HCT116 (cell line): ENCODE results near the gene BRD2. TPM values are rescaled to one million over a fixed set of nuclear protein-coding genes. Genes with fewer than 3 reads are reported as not detected.

Experiments
- ATAC-seq: fragments of 200-7000 bp; cut with Tn5 transposase; 2 replicates; pipeline ENCODE4 v1.9.1; 2020; ENCODE audit warnings: mild to moderate bottlenecking, moderate library complexity
- BruUV-seq: library from RNA; stranded (reverse); fragments of 400-500 nt; replicated peaks from 2 replicates; lab custom pipeline; 2021; lab: Mats Ljungman, UMichigan
- CTCF ChIA-PET: fragments of 300-600 bp; sonication (Branson Sonifier 250); formaldehyde crosslinking; loops from one replicate; lab custom pipeline; 2021; ENCODE audit warnings: antibody characterized with exemption; lab: Charles Lee
- POLR2A ChIA-PET: fragments of 300-600, 350-600 bp; sonication (Branson Sonifier 250); formaldehyde crosslinking; loops from one replicate; lab custom pipeline; 2021; ENCODE audit warnings: antibody characterized with exemption; lab: Charles Lee
- RAD21 ChIA-PET, 2 experiments: fragments of 300-600 bp; sonication (Branson Sonifier 250); formaldehyde crosslinking; loops; one replicate each; lab custom pipeline; 2023; ENCODE audit warnings: low total read pairs in 2 of 2; ENCODE audit not compliant: uncharacterized antibody in 2 of 2, unreplicated experiment in 2 of 2, low non-redundant PET in 1 of 2; lab: Charles Lee
- DNase-seq: peaks from one replicate; pipeline ENCODE4 v3.0.0-alpha.2; 2010; ENCODE audit warnings: low read depth, low spot score
- H2AFZ ChIP-seq: fragments of 200-600 bp; shearing (Covaris generic), sonication (generic); 2 replicates; pipeline ENCODE4 v1.6.1; 2017; ENCODE audit warnings: low read depth, mixed run types, mixed read lengths, antibody characterized with exemption, low read length; ENCODE audit not compliant: poor library complexity, severe bottlenecking
- H3K27ac ChIP-seq: 2 replicates; pipeline ENCODE4 v1.5.1; 2012; ENCODE audit warnings: low read depth, low read length
- H3K27me3 ChIP-seq: fragments of 200-600 bp; sonication (generic); 2 replicates; pipeline ENCODE4 v1.6.1; 2016; ENCODE audit warnings: mixed run types, low read length, mixed read lengths; ENCODE audit not compliant: insufficient read depth
- H3K36me3 ChIP-seq, 2 experiments: fragments of 200-500 bp in 1 of 2; fragments of 200-600 bp in 1 of 2; sonication (Bioruptor generic) in 1 of 2; sonication (generic) in 1 of 2; 2 replicates each; pipeline versions ENCODE4 v1.5.1 to v1.6.1; 2014 to 2016; ENCODE audit warnings: low read length in 2 of 2, inconsistent platforms in 1 of 2, mixed read lengths in 1 of 2, mixed run types in 1 of 2; ENCODE audit not compliant: insufficient read depth in 2 of 2, control insufficient read depth in 1 of 2
- H3K4me1 ChIP-seq, 2 experiments: fragments of 200-600 bp in 1 of 2; sonication (generic) in 1 of 2; 2 replicates each; pipeline versions ENCODE4 v1.5.1 to v1.6.1; 2012 to 2017; ENCODE audit warnings: low read length in 2 of 2, inconsistent platforms in 1 of 2, mild to moderate bottlenecking in 1 of 2, mixed read lengths in 1 of 2, mixed run types in 1 of 2, moderate library complexity in 1 of 2; ENCODE audit not compliant: insufficient read depth in 2 of 2, control insufficient read depth in 1 of 2
- H3K4me2 ChIP-seq: fragments of 200-600 bp; sonication (generic); 2 replicates; pipeline ENCODE4 v1.6.1; 2017; ENCODE audit warnings: mixed run types, low read length, mixed read lengths
- H3K4me3 ChIP-seq, 2 experiments: fragments of 200-600 bp in 1 of 2; sonication (generic) in 1 of 2; replicated peaks in 1 of 2; 2 replicates each; pipeline ENCODE4 v1.5.1; 2011 to 2016; ENCODE audit warnings: low read length in 2 of 2, control low read depth in 1 of 2, low read depth in 1 of 2, mild to moderate bottlenecking in 1 of 2, mixed read lengths in 1 of 2, mixed run types in 1 of 2
- H3K79me2 ChIP-seq: fragments of 200-600 bp; sonication (generic); 2 replicates; pipeline ENCODE4 v1.6.1; 2017; ENCODE audit warnings: mild to moderate bottlenecking, mixed run types, low read length, moderate library complexity, mixed read lengths; ENCODE audit not compliant: insufficient read depth
- H3K9ac ChIP-seq: fragments of 200-600 bp; sonication (generic); 2 replicates; pipeline ENCODE4 v1.6.1; 2016; ENCODE audit warnings: low read length, mixed read lengths
- H3K9me2 ChIP-seq: fragments of 200-600 bp; sonication (generic), shearing (Covaris generic); 2 replicates; pipeline ENCODE4 v1.6.1; 2017; ENCODE audit warnings: mixed run types, mild to moderate bottlenecking, moderate library complexity; ENCODE audit not compliant: insufficient read depth
- H3K9me3 ChIP-seq, 2 experiments: fragments of 200-500 bp in 1 of 2; fragments of 200-600 bp in 1 of 2; sonication (Bioruptor generic) in 1 of 2; sonication (generic) in 1 of 2; 2 replicates each; pipeline ENCODE4 v1.6.1; 2014 to 2017; ENCODE audit warnings: low read length in 2 of 2, mixed read lengths in 2 of 2, inconsistent platforms in 1 of 2, low read depth in 1 of 2, mild to moderate bottlenecking in 1 of 2, mixed run types in 1 of 2, moderate library complexity in 1 of 2; ENCODE audit not compliant: control insufficient read depth in 1 of 2, insufficient read depth in 1 of 2
- H4K20me1 ChIP-seq: fragments of 200-600 bp; sonication (generic), shearing (Covaris generic); 2 replicates; pipeline ENCODE4 v1.6.1; 2017; ENCODE audit warnings: mixed run types, mild to moderate bottlenecking, moderate library complexity; ENCODE audit not compliant: insufficient read depth
- CBX3 ChIP-seq: IDR thresholded peaks from 2 replicates; pipeline ENCODE4 v1.6.1; 2012; ENCODE audit warnings: low read depth
- ELF1 ChIP-seq: IDR thresholded peaks from 2 replicates; pipeline ENCODE4 v1.6.1; 2012; ENCODE audit warnings: low read depth, borderline replicate concordance
- EZH2 ChIP-seq: fragments of 200-600 bp; sonication (generic); IDR thresholded peaks from 2 replicates; pipeline ENCODE4 v1.6.1; 2017; ENCODE audit warnings: antibody characterized with exemption, mixed run types
- EZH2phosphoT487 ChIP-seq: fragments of 200-600 bp; IDR thresholded peaks from 2 replicates; pipeline ENCODE4 v1.6.1; 2018; ENCODE audit warnings: antibody characterized with exemption, borderline replicate concordance
- FOSL1 ChIP-seq: IDR thresholded peaks from 2 replicates; pipeline ENCODE4 v1.6.1; 2012; ENCODE audit warnings: low read depth
- POLR2A ChIP-seq: IDR thresholded peaks from 2 replicates; pipeline ENCODE4 v1.7.0; 2011; ENCODE audit warnings: borderline replicate concordance; ENCODE audit not compliant: insufficient read depth, insufficient read length; ENCODE audit errors: extremely low read depth
- POLR2AphosphoS5 ChIP-seq: IDR thresholded peaks from 2 replicates; pipeline ENCODE4 v1.6.1; 2011; ENCODE audit warnings: mild to moderate bottlenecking, low read depth, low read length, moderate library complexity
- RAD21 ChIP-seq: IDR thresholded peaks from 2 replicates; pipeline ENCODE4 v1.6.1; 2012; ENCODE audit warnings: low read depth, mild to moderate bottlenecking
- SIN3A ChIP-seq: IDR thresholded peaks from 2 replicates; pipeline ENCODE4 v1.6.1; 2012; ENCODE audit warnings: low read depth
- SP1 ChIP-seq: IDR thresholded peaks from 2 replicates; pipeline ENCODE4 v1.6.1; 2012; ENCODE audit warnings: low read depth
- TCF7L2 ChIP-seq: IDR thresholded peaks from 2 replicates; pipeline ENCODE4 v1.7.0; 2011; ENCODE audit warnings: borderline replicate concordance, inconsistent platforms; ENCODE audit not compliant: insufficient read depth, insufficient read length; ENCODE audit errors: extremely low read depth
- YY1 ChIP-seq: IDR thresholded peaks from 2 replicates; pipeline ENCODE4 v1.6.1; 2011; ENCODE audit warnings: low read length, low read depth, moderate library complexity, mild to moderate bottlenecking; ENCODE audit not compliant: insufficient replicate concordance; ENCODE audit errors: extremely low read depth
- intact Hi-C: fragments of 100-400 bp; cut with micrococcal nuclease; formaldehyde crosslinking; loops from 2 replicates; pipeline ENCODE4 v1.10.0; 2022
- total RNA-seq: library from RNA; stranded (reverse); gene quantifications from one replicate; pipeline ENCODE4 v1.2.1, GENCODE V29; 2021; ENCODE audit not compliant: unreplicated experiment
- TF ChIP-seq, protein P1 (sequence below): IDR thresholded peaks from 2 replicates; pipeline ENCODE4 v1.6.1; 2012
- TF ChIP-seq, protein P2 (sequence below): IDR thresholded peaks from 2 replicates; pipeline ENCODE4 v1.6.1; 2012
- TF ChIP-seq, protein P3 (sequence below): IDR thresholded peaks from 2 replicates; pipeline ENCODE4 v1.6.1; 2011; ENCODE audit warnings: mild to moderate bottlenecking, low read length, moderate library complexity; ENCODE audit not compliant: insufficient replicate concordance; ENCODE audit errors: extremely low read depth
- TF ChIP-seq, protein P4 (sequence below): IDR thresholded peaks from 2 replicates; pipeline ENCODE4 v1.6.1; 2012; ENCODE audit warnings: low read depth

The BRD2 gene
- total RNA-seq, 1 experiment from 2014 or later, result 260 TPM

DNA sequence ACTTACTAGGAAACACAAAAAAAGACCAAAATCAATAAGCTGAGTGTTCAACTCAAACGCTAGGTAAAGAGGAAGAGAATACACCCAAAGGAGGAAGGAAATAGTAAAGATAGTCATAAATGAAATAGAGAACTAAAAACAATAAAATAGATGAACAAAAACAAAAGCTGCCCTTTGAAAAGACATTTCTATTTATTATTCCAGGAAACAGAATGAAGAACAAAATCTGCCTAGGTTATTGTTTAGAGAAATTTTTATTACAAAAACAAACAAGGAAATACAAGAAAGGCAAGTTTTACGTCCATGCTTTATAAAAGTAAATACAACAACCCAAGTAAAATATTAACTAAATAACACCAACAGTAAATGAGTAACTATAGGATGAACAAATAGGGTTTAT, 47.7 kb upstream of the BRD2 start:
- RAD21 ChIA-PET, result no interaction called here
- H3K9me2 ChIP-seq, result no peaks in the 10 kb centered on the region
- H2AFZ ChIP-seq, result no peak overlapping the region
- no peaks in the 10 kb centered on the region for H3K9me3 ChIP-seq
- ATAC-seq (no peak), DNase-seq (no peak)
- no peak overlapping the region for H3K4me3 ChIP-seq
- POLR2A ChIA-PET, result no interaction called here
- CTCF ChIA-PET, result interaction anchor here (5.6 kb wide), 1 partner anchor 13 kb away, joined by 27 read pairs; no protein-coding TSS in a partner anchor
- H4K20me1 ChIP-seq, result no peaks in the 10 kb centered on the region
- H3K79me2 ChIP-seq, result no peaks in the 10 kb centered on the region
- H3K27ac ChIP-seq, result no peak overlapping the region
- no peak overlapping the region for H3K4me2 ChIP-seq
- intact Hi-C loops, result no loop called here
- no peaks in the 10 kb centered on the region for H3K36me3 ChIP-seq
- TF ChIP-seq, protein P1, sequence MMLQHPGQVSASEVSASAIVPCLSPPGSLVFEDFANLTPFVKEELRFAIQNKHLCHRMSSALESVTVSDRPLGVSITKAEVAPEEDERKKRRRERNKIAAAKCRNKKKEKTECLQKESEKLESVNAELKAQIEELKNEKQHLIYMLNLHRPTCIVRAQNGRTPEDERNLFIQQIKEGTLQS, result no peak
- TF ChIP-seq POLR2AphosphoS5 (no peak), FOSL1 (no peak), EZH2phosphoT487 (no peak), YY1 (no peak), RAD21 (no peak), POLR2A (no peak), ELF1 (no peak), SP1 (no peak), CBX3 (no peak), TCF7L2 (no peak), EZH2 (no peak), SIN3A (no peak)
- TF ChIP-seq, protein P2, sequence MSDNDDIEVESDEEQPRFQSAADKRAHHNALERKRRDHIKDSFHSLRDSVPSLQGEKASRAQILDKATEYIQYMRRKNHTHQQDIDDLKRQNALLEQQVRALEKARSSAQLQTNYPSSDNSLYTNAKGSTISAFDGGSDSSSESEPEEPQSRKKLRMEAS, result no peak
- TF ChIP-seq, protein P3, sequence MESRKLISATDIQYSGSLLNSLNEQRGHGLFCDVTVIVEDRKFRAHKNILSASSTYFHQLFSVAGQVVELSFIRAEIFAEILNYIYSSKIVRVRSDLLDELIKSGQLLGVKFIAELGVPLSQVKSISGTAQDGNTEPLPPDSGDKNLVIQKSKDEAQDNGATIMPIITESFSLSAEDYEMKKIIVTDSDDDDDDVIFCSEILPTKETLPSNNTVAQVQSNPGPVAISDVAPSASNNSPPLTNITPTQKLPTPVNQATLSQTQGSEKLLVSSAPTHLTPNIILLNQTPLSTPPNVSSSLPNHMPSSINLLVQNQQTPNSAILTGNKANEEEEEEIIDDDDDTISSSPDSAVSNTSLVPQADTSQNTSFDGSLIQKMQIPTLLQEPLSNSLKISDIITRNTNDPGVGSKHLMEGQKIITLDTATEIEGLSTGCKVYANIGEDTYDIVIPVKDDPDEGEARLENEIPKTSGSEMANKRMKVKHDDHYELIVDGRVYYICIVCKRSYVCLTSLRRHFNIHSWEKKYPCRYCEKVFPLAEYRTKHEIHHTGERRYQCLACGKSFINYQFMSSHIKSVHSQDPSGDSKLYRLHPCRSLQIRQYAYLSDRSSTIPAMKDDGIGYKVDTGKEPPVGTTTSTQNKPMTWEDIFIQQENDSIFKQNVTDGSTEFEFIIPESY, result no peak
- TF ChIP-seq, protein P4, sequence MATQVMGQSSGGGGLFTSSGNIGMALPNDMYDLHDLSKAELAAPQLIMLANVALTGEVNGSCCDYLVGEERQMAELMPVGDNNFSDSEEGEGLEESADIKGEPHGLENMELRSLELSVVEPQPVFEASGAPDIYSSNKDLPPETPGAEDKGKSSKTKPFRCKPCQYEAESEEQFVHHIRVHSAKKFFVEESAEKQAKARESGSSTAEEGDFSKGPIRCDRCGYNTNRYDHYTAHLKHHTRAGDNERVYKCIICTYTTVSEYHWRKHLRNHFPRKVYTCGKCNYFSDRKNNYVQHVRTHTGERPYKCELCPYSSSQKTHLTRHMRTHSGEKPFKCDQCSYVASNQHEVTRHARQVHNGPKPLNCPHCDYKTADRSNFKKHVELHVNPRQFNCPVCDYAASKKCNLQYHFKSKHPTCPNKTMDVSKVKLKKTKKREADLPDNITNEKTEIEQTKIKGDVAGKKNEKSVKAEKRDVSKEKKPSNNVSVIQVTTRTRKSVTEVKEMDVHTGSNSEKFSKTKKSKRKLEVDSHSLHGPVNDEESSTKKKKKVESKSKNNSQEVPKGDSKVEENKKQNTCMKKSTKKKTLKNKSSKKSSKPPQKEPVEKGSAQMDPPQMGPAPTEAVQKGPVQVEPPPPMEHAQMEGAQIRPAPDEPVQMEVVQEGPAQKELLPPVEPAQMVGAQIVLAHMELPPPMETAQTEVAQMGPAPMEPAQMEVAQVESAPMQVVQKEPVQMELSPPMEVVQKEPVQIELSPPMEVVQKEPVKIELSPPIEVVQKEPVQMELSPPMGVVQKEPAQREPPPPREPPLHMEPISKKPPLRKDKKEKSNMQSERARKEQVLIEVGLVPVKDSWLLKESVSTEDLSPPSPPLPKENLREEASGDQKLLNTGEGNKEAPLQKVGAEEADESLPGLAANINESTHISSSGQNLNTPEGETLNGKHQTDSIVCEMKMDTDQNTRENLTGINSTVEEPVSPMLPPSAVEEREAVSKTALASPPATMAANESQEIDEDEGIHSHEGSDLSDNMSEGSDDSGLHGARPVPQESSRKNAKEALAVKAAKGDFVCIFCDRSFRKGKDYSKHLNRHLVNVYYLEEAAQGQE, result no peak
- H3K9ac ChIP-seq, result no peak overlapping the region
- H3K4me1 ChIP-seq, result no peaks in the 10 kb centered on the region
- H3K27me3 ChIP-seq, result no peaks in the 10 kb centered on the region
- BruUV-seq, result no TSS peak
